Middle frontal gyrus (tissue), 1 donor: ENCODE results near the gene KCNT2.

Source experiments
- DNase-seq: peaks from one replicate; pipeline ENCODE4 v3.0.0-alpha.2; 2015; ENCODE audit warnings: low spot score; ENCODE audit errors: extremely low spot score

Gene KCNT2

DNA sequence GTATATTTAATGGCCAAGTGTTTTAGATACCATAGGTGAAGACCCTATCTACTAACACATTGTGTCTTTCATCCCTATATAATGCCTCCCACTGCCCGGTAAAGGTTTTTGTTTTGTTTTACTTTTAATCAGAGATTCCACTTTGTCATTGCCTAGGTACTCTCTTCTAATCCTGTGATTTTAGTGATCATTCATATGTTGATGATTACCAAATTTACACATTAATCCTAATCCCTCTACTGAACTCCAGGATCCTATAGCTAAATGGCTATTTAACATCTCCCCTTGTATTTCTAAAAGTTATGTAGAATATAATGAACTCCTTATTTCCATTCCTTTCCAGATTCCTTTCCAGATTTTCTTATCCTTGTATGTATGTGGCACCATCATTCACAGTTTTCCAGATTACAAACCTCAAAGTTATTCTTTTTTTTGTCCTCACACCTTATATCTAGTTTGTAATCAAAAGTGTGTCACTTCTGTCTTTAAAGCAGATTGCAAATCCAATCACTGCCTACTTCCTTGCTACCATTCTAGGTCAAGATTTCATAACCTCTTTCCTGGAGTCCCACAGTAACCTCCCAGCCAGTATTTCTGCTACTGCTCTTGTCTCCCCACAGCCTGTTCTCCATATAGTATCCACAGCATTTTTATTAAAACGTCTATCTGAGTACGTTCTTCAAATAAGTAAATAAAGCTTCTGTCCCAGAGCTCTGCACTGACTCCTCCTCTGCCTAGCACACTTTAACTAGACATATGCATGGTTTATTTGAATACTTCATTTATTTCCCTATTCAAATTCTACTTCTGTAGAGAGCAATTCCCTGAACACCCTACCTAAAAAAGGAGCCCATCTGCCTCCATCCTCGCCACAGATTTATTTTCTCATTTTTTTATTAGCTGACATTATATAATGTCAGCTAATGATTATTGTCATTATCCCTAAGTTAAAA lies 157.8 kb downstream of the KCNT2 start:
- DNase-seq = no peak

DNA sequence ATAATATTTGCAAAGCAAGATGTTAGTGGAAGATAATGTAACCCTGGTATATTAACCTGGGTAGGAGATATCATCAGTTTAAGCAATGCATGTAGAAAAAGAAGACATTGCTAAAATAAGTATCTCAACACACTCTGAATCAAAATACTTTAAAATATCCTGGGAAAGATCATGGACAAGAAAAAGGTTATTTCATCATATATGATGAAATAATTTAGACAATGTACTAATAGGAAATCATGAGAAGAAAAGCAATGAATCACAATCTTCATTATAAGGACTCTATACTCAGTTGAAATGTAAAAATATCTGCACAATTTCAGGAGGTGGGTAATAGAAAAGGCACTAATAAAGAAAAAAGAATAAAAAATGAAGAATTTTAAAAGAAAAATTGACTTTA lies 158.8 kb downstream of the KCNT2 start:
- no peak for DNase-seq

DNA sequence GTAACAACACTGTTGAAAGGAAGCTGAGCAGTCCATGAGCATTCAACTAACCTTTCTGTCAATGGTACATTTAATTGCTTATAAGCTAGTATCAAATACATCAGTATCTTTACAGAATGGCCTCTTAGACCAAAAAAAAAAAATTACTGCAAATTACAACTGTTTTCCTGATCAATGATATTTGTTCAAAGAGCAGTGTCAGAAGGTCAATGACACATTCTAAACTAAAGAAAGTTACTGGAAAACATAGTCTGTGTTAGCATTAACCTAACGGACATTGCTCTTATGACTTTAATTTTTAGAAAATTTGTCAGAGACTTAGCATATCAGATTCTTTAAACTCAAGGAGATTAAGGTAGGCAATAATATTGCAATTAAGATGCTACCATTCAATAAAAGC lies 162.5 kb downstream of the KCNT2 start:
- no peak for DNase-seq

DNA sequence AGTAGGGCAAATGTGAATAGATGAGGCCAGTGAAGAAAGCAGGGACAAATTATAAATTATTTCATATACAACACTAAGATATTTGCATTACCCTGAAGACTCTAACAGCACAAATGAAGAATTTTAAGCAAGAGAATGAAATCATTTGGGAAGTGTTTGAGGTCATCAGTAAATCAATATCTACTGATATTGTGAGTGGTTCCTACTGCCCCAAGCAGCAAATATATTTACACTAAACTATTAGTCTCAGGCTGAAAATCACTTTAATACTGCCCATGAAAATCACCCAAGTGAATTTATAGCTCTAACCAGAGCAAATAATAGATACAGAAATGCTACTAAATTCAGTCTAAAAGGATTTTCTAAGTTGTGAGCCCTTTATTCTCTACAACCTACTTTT lies 163.6 kb downstream of the KCNT2 start:
- no peak for DNase-seq

DNA sequence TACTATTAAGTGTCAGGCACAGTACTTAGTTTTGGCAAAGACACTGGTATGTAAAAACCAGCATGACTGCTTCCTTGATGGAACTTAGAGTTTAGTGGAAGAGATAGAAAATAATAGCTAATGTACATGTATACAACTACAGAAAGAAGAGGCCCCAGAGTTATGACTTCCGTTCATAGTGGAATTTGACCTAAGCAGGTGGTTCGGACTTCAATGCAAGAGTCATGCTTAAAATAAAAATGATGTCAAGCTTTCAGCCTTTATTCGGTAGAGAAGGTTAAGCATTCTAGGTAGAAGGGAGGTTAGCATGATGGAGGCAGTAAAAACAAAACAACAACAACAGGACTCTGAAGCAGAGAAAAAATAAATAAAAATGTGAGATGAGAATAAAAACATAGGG lies 165.9 kb downstream of the KCNT2 start:
- no peak for DNase-seq

DNA sequence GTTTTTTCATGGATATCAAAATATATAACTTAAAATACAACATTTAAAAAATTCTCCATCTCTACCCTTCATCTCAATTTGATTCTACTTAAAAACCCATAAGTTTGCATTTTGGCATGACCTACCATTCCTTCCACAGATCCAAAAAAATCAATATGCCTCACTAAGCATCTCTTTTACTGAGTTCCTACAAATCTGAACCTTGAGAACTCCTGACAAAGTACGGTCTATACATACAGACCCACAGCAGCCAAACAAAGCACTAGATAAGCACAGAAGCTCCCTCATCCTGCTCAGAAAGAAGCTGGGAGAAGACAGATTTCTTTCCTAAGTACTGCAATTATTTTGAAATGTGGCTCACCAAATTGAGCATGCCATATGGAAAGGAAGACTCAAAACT lies 167.5 kb downstream of the KCNT2 start:
- no peak for DNase-seq

DNA sequence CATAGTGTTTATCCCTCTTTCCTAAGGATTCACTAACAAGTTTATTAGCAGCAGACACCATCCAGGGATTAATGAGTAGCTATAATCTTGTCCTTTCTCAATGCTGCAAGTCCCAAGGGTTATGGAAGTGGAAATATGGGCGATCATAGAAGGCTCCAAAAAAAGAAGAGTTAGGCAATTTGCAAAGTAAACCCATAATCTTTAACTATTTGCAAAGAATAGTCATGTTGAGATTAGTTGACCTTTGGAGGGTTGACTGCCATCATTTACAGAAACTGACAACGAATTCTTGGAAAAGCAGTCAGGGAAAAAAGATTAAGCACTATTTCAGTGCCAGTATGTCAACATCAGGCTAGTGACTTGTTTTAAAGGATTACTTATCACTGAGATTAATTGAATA lies 169.9 kb downstream of the KCNT2 start:
- DNase-seq = no peak

DNA sequence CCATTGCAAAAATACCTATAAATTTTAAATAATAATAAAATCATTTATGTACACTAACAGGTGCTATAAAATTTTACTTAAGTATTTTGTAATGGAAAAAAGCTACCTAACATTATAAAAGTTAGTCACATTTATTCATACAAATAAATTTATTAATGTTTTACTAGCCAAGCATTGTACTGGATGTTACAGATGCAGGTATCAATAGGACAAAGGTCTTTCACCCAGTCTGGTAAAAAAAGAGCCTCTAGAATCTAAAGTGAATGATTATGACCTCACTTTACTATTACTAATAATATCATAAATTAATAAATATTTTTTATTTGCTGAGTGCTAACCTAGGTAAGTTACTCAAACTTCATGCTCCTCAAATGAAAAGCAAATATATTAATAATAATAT lies 170.6 kb downstream of the KCNT2 start:
- DNase-seq = no peak

DNA sequence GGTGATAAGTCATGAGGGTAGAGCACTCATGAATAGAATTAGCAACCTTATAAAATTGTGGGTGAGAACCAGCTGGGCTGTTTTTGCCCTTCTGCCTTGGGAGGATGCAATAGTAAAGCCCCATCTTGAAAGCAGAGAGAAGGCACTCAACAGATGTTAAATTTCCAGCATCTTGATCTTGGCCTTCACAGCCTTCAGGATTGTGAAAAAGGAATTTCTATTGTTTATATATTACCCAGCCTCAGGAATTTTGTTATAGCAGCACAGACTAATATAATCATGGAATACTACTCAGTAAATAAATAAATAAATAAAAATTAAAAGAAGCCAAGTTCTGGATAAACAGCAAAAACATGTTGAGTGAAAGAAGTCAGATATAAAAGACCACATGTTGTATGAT lies 175.2 kb downstream of the KCNT2 start:
- no peak for DNase-seq

DNA sequence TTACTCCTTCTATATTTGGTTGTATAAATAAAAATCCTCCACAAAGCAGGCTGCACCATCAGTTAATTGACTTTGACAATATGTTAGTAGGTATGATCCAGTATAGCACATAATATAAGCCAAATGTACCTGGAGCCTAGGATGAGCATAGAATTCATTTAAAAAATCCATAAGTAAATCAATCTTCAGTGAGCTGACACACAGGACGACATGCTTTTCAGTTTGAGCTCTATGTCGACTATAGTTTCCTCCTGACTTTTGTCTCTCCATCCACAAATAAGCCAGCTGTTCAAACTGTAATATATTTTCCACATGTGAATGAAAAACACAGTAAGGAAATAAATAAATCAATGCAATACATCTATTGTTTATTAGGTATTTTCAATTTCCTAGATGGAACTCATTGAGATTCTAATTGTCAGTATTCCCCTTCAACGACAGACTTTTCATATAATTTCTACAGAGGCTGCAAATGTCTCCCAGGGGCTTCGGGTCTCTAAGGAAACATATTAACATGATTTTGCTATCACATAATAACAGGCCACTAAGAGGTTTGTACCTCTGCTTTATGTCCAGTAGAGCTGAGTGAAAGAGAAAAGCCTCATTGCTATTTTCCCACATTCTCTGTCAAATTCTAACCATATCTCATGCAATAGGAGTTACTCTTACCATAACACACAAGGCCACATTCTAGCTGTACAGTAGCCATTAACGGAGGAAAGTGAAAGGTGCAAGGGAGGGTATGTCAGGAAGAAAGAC lies 180.1 kb downstream of the KCNT2 start:
- DNase-seq = no peak

DNA sequence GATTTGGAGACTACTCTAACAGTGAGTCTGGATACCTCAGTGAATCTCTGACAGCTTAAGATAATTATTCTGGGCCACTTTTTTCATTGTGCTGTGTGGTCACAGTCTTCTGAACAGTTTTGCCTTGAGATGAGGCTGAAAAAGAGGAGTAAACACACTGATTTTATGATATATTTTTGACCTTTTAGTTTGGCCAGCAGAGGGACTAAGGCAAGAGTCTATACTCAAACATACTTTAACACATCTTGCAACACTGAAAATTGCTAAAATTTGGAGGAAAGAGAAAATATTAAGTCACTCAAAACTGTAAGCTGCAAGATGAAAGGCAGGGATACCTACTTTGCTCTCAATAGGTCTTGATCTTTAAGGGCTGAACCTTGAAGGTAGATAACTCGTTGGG lies 182.7 kb downstream of the KCNT2 start:
- no peak for DNase-seq

DNA sequence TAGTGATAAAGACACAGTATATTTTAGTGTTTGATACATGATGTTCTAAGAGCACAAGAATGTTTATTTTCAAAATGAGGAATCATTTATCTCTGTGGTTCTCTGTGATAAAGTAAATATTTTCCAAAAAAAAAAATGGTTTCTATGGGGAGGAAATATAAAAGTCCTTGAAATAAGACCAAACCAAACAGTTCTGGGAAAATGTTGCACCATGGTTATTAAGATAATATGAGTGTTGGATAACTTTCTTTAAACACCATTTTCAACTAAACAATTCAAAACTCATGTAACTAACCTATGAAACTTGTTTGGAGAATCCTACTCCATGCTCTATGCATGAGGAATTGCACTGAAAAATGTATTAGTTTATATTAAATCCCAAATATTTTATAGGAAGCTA lies 184.6 kb downstream of the KCNT2 start:
- no peak for DNase-seq

DNA sequence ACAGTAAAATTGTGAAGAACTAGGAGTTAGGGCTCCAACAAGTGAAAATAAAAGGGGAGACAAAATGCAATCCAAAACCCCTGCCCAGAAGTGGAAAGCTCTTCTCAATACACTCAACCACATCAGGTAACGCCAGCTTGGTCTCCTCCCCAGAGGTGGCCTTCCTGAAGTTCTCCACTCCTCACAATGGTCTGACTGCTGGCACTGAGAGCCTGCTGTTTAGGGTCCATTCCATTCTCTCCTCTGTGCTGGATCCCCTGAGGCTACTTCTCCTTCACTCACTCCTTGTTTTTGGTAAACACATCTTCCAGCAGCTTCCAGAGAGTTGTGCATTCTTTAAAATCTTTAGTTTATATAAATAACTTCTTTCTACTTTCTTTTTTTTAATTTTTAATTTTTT lies 189.5 kb downstream of the KCNT2 start:
- no peak for DNase-seq

DNA sequence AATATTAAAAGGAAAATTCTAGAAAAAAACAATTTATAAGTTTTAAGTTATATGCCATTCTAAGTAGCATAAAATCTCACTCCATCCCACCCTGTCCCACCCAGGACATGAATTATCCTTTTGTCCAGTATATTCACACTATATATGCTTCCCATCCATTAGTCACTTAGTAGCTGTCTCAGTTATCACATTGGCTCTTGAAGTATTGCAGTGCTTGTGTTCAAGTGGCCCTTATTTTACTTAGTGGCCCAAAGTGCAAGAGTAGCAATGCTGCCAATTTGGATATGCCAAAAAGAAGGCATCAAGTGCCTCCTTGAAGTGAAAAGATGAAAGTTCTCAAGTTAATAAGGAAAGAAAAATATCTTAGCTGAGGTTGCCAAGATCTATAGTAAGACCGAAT lies 192.3 kb downstream of the KCNT2 start:
- DNase-seq = no peak

DNA sequence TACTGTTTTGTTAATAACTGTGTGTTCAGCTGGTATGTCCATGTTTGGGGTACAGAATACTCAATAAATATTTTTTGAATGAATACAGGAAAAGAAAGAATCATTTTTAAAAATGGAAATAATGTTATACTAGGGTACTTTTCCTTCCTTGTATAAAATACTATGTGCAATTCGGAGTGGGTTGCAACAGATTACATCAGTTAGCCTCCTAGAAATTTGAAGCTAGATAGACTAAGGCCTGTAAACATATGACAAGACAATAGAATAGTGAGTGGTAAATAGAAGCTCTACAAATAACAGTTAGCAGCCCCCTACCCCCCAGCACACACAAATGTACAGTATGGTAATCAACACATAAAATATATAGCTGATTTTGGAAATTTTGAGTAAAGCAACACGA lies 195.9 kb downstream of the KCNT2 start:
- no peak for DNase-seq

DNA sequence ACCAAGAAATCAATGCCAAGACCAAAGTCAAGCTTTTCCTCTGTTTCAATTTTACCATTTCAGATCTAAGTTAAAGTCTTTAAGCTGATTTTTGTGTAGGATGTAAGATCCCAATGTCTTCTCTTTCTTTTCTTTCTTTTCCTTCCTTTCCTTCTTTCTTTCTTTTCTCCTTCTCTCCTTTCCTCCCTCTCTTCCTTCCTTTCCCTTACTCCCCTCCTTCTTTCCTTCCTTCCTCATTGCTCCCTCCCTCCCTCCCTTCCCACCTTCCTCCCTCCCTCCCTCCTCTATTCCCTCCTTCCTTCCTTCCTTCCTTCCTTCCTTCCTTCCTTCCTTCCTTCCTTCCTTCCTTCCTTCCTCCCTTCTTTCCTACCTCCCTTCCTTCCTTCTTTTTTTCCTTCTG lies 197.5 kb downstream of the KCNT2 start:
- DNase-seq = no peak

DNA sequence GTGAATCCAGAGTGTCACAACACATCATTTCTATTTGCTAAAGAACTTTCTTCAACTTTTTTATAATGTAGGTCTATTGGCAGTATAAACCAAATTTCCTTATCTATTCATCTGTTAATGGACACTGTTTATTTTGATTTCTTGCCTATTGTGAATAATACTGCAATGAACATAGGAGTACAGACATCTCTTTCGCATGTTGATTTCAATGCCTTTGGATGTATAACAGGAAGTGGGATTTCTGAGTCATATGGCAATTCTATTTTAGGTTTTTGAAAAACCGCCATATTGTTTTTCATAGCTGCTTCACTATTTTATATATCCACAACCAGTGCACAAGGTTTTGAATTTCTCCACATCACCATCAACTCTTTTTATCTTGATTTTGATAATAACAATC lies 198.7 kb downstream of the KCNT2 start:
- no peak for DNase-seq

DNA sequence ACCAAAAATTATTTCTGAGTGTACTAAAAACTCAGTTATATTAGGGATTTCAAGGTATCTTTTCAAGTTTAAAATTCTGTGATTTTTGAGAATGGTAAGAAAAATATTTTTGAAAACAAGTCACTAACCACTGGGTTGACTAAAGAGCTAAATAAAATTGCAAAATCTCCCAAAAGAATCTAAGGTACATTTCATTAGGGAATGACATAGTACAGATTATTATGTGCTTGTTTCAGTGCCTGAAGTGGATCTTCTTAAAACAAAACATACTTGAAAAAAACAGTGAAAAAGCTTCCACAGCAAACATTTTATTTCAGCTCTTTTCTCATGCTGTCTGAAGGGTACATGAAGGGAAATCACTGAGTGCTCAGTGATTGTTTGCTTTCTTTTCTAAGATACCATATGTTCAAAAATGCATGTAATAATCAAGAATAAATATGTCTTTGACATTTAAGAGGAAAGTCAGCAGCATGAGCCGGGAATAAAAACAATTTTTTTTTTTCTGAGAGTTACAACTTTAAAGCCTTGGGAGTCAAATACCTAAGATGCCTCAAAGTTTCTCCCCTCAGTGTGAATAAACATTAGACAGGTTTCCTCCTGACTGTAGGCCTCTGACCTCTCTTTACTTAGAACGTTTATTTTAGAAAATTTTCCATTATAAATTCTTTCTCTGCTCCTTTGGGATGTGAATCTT lies 200.7 kb downstream of the KCNT2 start:
- DNase-seq = no peak

DNA sequence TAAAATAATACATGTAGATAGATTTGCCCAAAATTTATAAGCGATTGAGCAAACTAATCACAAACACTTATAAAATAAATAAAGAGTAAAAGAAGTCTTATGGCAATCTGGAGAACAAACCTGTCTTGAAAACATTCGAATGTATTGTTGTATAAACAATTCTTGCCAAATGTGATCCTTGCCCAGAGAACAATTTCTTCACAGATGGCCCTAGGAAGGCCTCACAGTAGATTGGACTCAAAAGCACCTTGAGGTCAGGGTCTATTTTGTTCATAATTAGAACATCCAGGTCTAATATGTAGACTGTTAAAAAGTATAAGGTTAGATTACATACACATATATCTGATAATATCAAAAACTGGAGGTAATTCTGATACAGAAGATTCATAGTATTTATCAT lies 202.4 kb downstream of the KCNT2 start:
- no peak for DNase-seq

DNA sequence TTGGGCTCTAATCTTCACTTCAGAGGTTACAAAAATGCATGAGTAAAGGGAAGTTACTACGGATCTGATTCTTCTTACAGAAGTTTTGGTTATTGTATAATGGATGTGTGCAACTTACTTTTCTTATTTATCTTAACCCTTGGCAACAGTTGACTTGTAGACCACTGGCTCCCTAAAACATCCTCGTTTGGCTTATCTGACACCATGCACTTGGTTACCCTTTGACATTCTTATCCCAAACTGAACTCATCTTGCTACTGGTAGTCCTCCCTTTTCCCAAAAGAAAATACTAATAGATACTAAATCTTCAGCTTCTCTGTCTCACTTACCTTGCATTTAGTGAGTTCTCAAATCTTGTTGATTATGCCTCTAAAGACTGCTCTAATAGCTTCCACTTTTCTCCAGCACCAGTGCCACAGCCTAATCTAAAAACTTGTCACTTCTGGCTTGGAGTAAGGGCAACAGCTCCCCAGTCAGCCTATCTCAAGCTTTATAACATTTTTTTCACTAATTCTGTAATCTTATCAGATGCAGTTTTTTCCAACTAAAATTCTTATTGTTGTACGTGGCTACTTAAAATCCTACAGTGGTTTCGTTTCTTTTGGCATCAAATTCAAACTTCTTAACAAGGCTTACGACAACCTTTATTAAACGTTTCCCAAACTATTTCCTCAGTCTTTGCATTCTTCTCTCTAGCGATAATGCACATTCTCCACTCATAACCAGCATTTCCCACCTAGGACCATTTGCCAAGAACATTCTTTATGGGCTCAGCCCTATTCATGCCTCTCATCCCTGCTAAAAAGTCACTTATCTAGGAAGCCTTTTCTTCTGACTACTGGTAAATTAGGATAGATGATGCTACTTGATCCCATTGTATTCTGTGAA lies 204.2 kb downstream of the KCNT2 start:
- DNase-seq = no peak

DNA sequence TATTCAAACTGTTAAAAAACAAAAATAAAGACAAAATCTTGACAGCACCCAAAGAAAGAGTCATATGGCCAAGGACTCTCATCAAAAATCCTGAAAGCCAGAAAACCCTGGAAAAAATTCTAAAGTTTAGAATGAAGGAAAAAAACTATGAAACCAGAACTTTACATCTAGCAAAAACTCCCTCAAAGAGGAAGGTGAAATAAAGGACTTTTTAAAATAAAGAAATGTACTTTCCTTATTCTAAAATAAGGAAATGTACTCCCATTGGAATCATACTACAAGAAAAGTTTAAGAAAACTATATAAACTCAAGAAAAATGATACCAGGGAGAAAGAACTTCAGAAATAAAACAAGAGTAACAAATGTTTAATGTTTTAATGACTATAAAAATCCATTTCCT lies 206.3 kb downstream of the KCNT2 start:
- no peak for DNase-seq
